Lower leg skin (tissue), 4 donors: Measurements from ENCODE around the gene NLK. TPM values are rescaled to one million over a fixed set of nuclear protein-coding genes. Genes with fewer than 3 reads are reported as not detected.
A peak's percentile ranks its signal among the peaks of the same experiment; 100 is the strongest.
"Not testable (repeated sequence)": the region's sequence is repeated elsewhere in the genome, so short reads cannot be mapped to it uniquely, and the experiment has no call there.

Experiments used
- DNase-seq, 2 donors: peaks; one replicate each; pipeline ENCODE4 v3.0.0-alpha.2; 2019; ENCODE audit warnings: low spot score in 2 of 2
- H3K4me3 ChIP-seq: fragments of 200-600 bp; sonication (generic); 2 replicates; pipeline ENCODE4 v1.5.1; 2017; ENCODE audit warnings: mild to moderate bottlenecking, low read depth; ENCODE audit not compliant: poor library complexity, severe bottlenecking
- CTCF ChIP-seq, 3 donors: fragments of 450-650 bp; IDR thresholded peaks; one replicate each; pipeline ENCODE4 v1.5.1; 2016; ENCODE audit warnings: antibody characterized with exemption in 3 of 3, mild to moderate bottlenecking in 3 of 3, moderate library complexity in 2 of 3
- POLR2A ChIP-seq, 2 donors: fragments of 450-650 bp; IDR thresholded peaks; one replicate each; pipeline ENCODE4 v1.6.1; 2016 to 2017; ENCODE audit warnings: antibody characterized with exemption in 2 of 2, mild to moderate bottlenecking in 1 of 2, moderate library complexity in 1 of 2
- WGBS, 2 donors: methylation state at CpG; one replicate each; pipeline ENCODE4 v1.1.5; 2018; 5-methylcytosine and 5-hydroxymethylcytosine counted together
- intact Hi-C: fragments of 100-400 bp; cut with DNase I; formaldehyde crosslinking; loops from one replicate; pipeline ENCODE4 v1.15.0; 2023; ENCODE audit warnings: low total_unique reads
- total RNA-seq, 4 donors: library from RNA; depleted of rRNA; stranded (reverse); fragments of >200 nt; gene quantifications; one replicate each; pipeline ENCODE4 v1.1.0, GENCODE V29; 2016

The NLK gene
- total RNA-seq, 4 donors from 2014 or later, result 5.9 to 10.8 (median 8.2) TPM

GRCh38 chr17:28226563-28227315 is 184.3 kb downstream of the NLK start:
- whole genome bisulfite sequencing, 2 donors, result 71 to 78% methylated on average over 28 of the region's 28 CpGs
- intact Hi-C loops, result no loop called here
- TF ChIP-seq CTCF (IDR thresholded peaks at IDR 0.05) (no peak), POLR2A (IDR thresholded peaks at IDR 0.05) (no peak)
- no peak overlapping the region for H3K4me3 ChIP-seq
- DNase-seq, result peak in 1 of 2 donors; percentile 72

GRCh38 chr17:28227316-28228108 is 185.0 kb downstream of the NLK start:
- peak overlapping the region; percentile 1 for H3K4me3 ChIP-seq
- DNase-seq, result peak in 1 of 2 donors; percentile 89
- TF ChIP-seq POLR2A (IDR thresholded peaks at IDR 0.05) (no peak), CTCF (IDR thresholded peaks at IDR 0.05) (no peak)
- intact Hi-C loops, result no loop called here
- WGBS, 2 donors, result 1 to 5% methylated on average over 29 to 56 of the region's 66 CpGs

- TF ChIP-seq CTCF (IDR thresholded peaks at IDR 0.05), result no peak
- no peak for TF ChIP-seq POLR2A (IDR thresholded peaks at IDR 0.05)
- peak in 1 of 2 donors; percentile 66 for DNase-seq
- intact Hi-C loops, result no loop called here
- no peak overlapping the region for H3K4me3 ChIP-seq
- 20 to 24% methylated on average over 21 to 22 of the region's 22 CpGs for WGBS, 2 donors
Measured at GRCh38 chr17:28228109-28228840, 185.8 kb downstream of the NLK start.

DNA sequence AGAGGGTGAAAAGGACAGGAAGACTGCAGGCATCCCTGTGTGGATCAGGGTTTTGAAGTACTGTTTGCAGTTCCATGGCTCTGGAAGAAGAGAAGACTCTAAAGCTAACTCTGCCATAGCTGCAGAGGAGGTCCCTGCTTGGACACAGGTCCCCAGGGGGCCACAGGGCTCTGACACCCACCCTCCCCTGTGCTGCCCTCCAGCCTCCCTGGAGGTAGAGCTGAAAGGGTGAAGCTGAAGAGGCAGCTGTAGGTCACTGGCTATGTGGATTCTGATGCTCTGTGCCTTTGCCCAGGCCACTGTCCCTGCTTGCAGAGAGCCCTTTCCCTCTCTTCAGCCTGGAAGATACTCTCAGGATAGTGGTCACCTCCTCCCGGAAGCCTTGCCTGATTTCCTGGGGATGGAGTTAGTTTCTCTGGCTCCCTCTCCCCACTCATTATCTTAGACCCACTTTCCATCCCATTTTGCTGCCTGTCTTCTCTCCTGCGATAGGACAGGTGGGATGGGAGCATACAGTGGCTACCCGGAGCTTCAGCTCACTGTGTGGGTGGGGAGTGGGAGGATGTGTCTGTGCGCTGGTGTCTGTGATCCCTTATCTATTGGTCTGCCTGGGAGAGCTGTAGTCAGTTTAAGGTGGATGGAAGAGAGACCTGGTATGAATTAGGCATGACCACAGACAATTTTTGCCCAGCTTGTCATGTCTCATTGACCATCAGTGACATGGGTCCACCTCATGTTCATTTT is 186.7 kb downstream of the NLK start:
- TF ChIP-seq CTCF (IDR thresholded peaks at IDR 0.05), result no peak
- TF ChIP-seq POLR2A (IDR thresholded peaks at IDR 0.05), result no peak
- intact Hi-C loops, result no loop called here
- DNase-seq, result peak in 1 of 2 donors; percentile 60
- 90 to 91% methylated on average over 4 of the region's 4 CpGs for WGBS, 2 donors
- H3K4me3 ChIP-seq, result no peak overlapping the region

- no peak overlapping the region for H3K4me3 ChIP-seq
- intact Hi-C loops, result no loop called here
- peak in 1 of 2 donors; percentile 61 for DNase-seq
- WGBS, 2 donors, result 55 to 60% methylated on average over 7 of the region's 7 CpGs
- TF ChIP-seq CTCF (IDR thresholded peaks at IDR 0.05) (no peak), POLR2A (IDR thresholded peaks at IDR 0.05) (no peak)
Measured at GRCh38 chr17:28230011-28230410, 187.5 kb downstream of the NLK start.

- WGBS, 2 donors, result 53 to 62% methylated on average over 6 of the region's 6 CpGs
- H3K4me3 ChIP-seq, intact Hi-C loops: not testable (repeated sequence)
- DNase-seq, result peak in 1 of 2 donors; percentile 46
Measured at GRCh38 chr17:28230607-28231006, 188.1 kb downstream of the NLK start.

- intact Hi-C loops, H3K4me3 ChIP-seq: not testable (repeated sequence)
- DNase-seq, result peak in 1 of 2 donors; percentile 26
- 70 to 75% methylated on average over 5 of the region's 5 CpGs for WGBS, 2 donors
Measured at GRCh38 chr17:28231624-28232023, 189.1 kb downstream of the NLK start.
